Right lobe of liver (tissue), 6 donors: ENCODE measurements around the gene CUBN. TPM values are rescaled to one million over a fixed set of nuclear protein-coding genes. Genes with fewer than 3 reads are reported as not detected.

Source experiments
- ATAC-seq, 4 donors: fragments of 200-7000 bp; cut with Tn5 transposase; one replicate each; pipeline ENCODE4 v1.9.1; 2020; ENCODE audit warnings: mild to moderate bottlenecking in 4 of 4, moderate library complexity in 4 of 4
- DNase-seq, 3 donors: peaks; one replicate each; pipeline ENCODE4 v3.0.0-alpha.2; 2020
- H3K27ac ChIP-seq, 3 donors: fragments of 200-600 bp; one replicate each; pipeline ENCODE4 v1.8.0; 2022
- H3K27me3 ChIP-seq, 2 donors: fragments of 200-600 bp; one replicate each; pipeline ENCODE4 v1.8.0; 2022
- H3K36me3 ChIP-seq, 4 donors: fragments of 200-600 bp; sonication (generic) in 1 of 4; one replicate each; pipeline versions ENCODE4 v1.5.1 to v1.8.0; 2017 to 2022; ENCODE audit warnings: control low read depth in 1 of 4
- H3K4me1 ChIP-seq, 4 donors: fragments of 200-600 bp; sonication (generic) in 1 of 4; one replicate each; pipeline versions ENCODE4 v1.5.1 to v1.8.0; 2017 to 2022; ENCODE audit warnings: control low read depth in 1 of 4
- H3K4me3 ChIP-seq, 3 donors: fragments of 200-600 bp; one replicate each; pipeline ENCODE4 v1.8.0; 2022
- H3K9me3 ChIP-seq, 4 donors: fragments of 200-600 bp; sonication (generic) in 1 of 4; one replicate each; pipeline versions ENCODE4 v1.5.1 to v1.8.0; 2017 to 2022; ENCODE audit warnings: control low read depth in 1 of 4
- CTCF ChIP-seq, 4 donors: fragments of 200-600 bp in 3 of 4; fragments of 450-650 bp in 1 of 4; IDR thresholded peaks; one replicate each; pipeline versions ENCODE4 v1.5.1 to v1.8.0; 2016 to 2022; ENCODE audit warnings: antibody characterized with exemption in 4 of 4, mild to moderate bottlenecking in 2 of 4
- POLR2A ChIP-seq: fragments of 450-650 bp; IDR thresholded peaks from one replicate; pipeline ENCODE4 v1.6.1; 2017; ENCODE audit warnings: antibody characterized with exemption, mild to moderate bottlenecking
- WGBS: methylation state at CpG from one replicate; pipeline ENCODE4 v1.1.6; 2018; ENCODE audit warnings: low coverage, low lambda C conversion rate; ENCODE audit not compliant: insufficient coverage; ENCODE audit errors: missing lambda C conversion rate; 5-methylcytosine and 5-hydroxymethylcytosine counted together
- intact Hi-C, 2 donors: fragments of 100-400 bp; cut with DNase I; formaldehyde crosslinking; loops; one replicate each; pipeline versions ENCODE4 v1.11.2 to v1.14.1; 2022
- total RNA-seq, 6 experiments: library from RNA; depleted of rRNA in 2 of 6; stranded (reverse); fragments of >200 nt in 2 of 6; fragmentation: NEBNext Ultra II Directional in 3 of 6; extraction: Animal tissue kit (Norgen Biotek cat#: 25700) in 3 of 6; gene quantifications; one replicate each; pipeline versions ENCODE4 v1.1.0 to v1.2.4, GENCODE V29; 2016 to 2023
- donor health status: DM: no; HTN: yes; CAD: no.
- donor health status: DM: no; HTN: no; CAD: no.
- donor health status: DM: no; HTN: no; CAD: no.
- donor health status: DM: no; HTN: yes; CAD: no.
- donor health status: DM: no; HTN: yes; CAD: no.

Gene CUBN
- total RNA-seq, 6 experiments from 2014 or later = 0.07 to 0.74 (median 0.27) TPM

- intact Hi-C loops = no loop called here
- H3K36me3 ChIP-seq = no peaks in the 10 kb centered on the region
- H3K27ac ChIP-seq = no peak overlapping the region
- H3K4me3 ChIP-seq = no peak overlapping the region
- H3K4me1 ChIP-seq = no peaks in the 10 kb centered on the region
- ATAC-seq (peak in 1 of 4 donors; percentile 57), DNase-seq (no peak)
- no peak for TF ChIP-seq POLR2A
- TF ChIP-seq CTCF (IDR thresholded peaks at IDR 0.05) = no peak
- H3K27me3 ChIP-seq = no peaks in the 10 kb centered on the region
- H3K9me3 ChIP-seq = no peaks in the 10 kb centered on the region
- WGBS = 38% methylated on average over 2 of the region's 2 CpGs
Observed at GRCh38 chr10:17162828-17163227, 33.2 kb upstream of the CUBN start.

- intact Hi-C loops = no loop called here
- no peak overlapping the region for H3K27ac ChIP-seq
- H3K36me3 ChIP-seq = no peaks in the 10 kb centered on the region
- 61% methylated on average over 3 of the region's 3 CpGs for WGBS
- no peak overlapping the region for H3K4me3 ChIP-seq
- no peak for TF ChIP-seq CTCF (IDR thresholded peaks at IDR 0.05)
- TF ChIP-seq POLR2A = no peak
- H3K9me3 ChIP-seq = no peaks in the 10 kb centered on the region
- no peak for ATAC-seq
- no peaks in the 10 kb centered on the region for H3K4me1 ChIP-seq
- no peaks in the 10 kb centered on the region for H3K27me3 ChIP-seq
- no peak for DNase-seq
Observed at GRCh38 chr10:17161775-17162174, 32.2 kb upstream of the CUBN start.

GRCh38 chr10:17157024-17157423, 27.4 kb upstream of the CUBN start:
- WGBS = 77% methylated on average over 2 of the region's 2 CpGs

GRCh38 chr10:17155826-17156225, 26.2 kb upstream of the CUBN start:
- no peaks in the 10 kb centered on the region for H3K9me3 ChIP-seq
- ATAC-seq (no peak), DNase-seq (no peak)
- H3K36me3 ChIP-seq = no peaks in the 10 kb centered on the region
- no peaks in the 10 kb centered on the region for H3K4me1 ChIP-seq
- no peaks in the 10 kb centered on the region for H3K27me3 ChIP-seq
- H3K27ac ChIP-seq = no peak overlapping the region
- no peak overlapping the region for H3K4me3 ChIP-seq
- TF ChIP-seq POLR2A (no peak), CTCF (IDR thresholded peaks at IDR 0.05) (no peak)
- intact Hi-C loops = no loop called here

More at GRCh38 chr10:17157024-17157423, 27.4 kb upstream of the CUBN start:
- no peak for DNase-seq
- Histone ChIP-seq H3K36me3 (no peaks in the 10 kb centered on the region), H3K27ac (no peak overlapping the region), H3K4me1 (no peaks in the 10 kb centered on the region), H3K27me3 (no peaks in the 10 kb centered on the region), H3K4me3 (no peak overlapping the region), H3K9me3 (no peaks in the 10 kb centered on the region)
- ATAC-seq = no peak
- no peak for TF ChIP-seq POLR2A
- no peak for TF ChIP-seq CTCF (IDR thresholded peaks at IDR 0.05)
- intact Hi-C loops = no loop called here

GRCh38 chr10:17154116-17154515, 24.5 kb upstream of the CUBN start:
- Histone ChIP-seq H3K9me3 (no peaks in the 10 kb centered on the region), H3K27me3 (no peaks in the 10 kb centered on the region), H3K4me1 (no peaks in the 10 kb centered on the region), H3K36me3 (no peaks in the 10 kb centered on the region), H3K27ac (no peak overlapping the region), H3K4me3 (no peak overlapping the region)
- no peak for TF ChIP-seq POLR2A
- no peak for TF ChIP-seq CTCF (IDR thresholded peaks at IDR 0.05)
- DNase-seq (no peak), ATAC-seq (no peak)
- intact Hi-C loops = no loop called here
